HG02763 (cell line): Measurements from ENCODE around the gene PRPF18.

Source experiments
- ATAC-seq: cut with Tn5 transposase; IDR thresholded peaks from one replicate; pipeline ENCODE4 v1.9.1; 2021; ENCODE audit warnings: mild to moderate bottlenecking, moderate library complexity; ENCODE audit not compliant: unreplicated experiment

PRPF18 gene

DNA sequence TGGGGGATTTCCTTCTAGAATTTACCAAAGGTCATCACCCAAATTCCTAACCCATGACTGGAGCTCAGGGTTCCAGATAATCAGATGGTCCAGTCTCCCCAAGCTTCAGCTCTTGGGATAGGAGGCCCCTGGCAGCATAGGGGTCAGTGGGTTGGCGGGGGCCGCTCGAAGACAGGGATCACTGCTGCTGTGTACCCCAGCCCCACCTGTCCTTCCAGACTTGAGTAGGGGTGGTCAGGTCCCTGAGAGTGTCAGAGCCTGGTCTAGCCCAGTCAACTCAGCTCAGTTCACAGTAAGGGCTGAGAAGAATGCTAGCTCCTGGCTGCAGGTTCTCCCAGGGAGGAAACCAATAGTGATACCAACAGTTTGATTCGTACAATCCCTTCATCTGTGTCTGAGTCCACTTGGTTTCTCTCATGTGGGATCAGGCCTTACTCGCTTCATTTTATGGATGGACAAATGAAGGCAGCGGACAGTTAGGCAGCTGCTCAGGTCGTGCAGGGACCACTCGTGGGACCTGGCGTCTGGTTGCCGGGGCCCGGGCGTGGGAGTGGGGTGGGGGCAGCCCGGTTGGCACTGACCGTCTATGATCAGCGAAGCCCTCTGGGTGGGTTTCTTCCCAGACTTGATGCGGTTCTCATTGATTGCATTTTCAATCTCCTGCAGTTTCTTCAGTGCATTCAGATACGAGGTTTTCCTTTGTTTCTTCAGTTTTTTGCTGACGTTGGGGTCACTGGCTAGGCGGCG lies 78.9 kb downstream of the PRPF18 start:
- no peak for ATAC-seq

DNA sequence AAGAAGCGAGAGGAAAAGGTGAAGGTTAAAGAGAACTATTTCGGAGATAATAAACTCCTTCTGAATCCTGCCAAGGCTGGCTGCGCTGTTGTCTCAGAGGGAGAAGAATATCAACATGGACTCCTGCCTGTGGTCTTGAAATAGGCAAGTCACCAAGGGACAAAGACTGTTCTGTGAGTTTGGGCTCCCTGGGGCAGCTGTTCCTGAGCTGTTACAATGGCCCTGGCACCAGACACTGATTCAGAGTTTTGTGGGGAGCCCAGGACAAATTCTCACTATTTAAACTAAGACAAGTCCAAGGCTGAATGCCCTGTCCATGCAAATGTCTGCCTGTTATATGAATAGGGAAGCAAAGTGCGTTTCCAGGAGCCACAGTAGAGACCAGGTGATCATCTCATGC lies 81.4 kb downstream of the PRPF18 start:
- ATAC-seq, result no peak

DNA sequence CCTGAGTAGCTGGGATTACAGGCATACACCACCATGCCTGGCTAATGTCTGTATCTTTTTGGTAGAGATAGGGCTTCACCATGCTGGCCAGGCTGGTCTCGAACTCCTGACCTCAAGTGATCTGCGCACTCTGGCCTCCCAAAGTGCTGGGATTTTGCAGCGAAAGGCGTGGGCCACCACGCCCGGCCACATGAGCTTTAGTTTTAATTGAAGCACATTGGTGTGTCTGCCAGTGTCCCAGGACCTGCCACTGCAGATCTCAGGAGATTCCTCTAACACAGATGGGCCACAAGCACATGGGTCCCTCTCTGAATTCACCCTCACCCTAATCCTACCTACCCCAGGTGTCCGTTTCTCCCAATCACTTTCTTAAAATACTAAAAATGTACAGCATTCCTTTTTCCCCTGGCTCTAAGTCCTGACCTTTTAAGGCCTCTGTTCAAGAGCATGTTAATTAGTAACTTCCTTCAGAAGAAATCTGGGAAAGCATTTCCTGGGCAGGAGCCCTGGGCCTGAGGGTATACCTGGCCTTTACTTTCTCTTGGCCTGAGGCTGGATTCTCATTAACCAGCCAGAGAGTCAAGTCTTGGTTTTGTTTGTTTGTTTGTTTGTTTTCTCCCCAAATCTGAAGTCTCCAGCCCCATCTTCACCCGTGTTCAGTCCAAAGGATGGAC lies 82.6 kb downstream of the PRPF18 start:
- ATAC-seq, result no peak

DNA sequence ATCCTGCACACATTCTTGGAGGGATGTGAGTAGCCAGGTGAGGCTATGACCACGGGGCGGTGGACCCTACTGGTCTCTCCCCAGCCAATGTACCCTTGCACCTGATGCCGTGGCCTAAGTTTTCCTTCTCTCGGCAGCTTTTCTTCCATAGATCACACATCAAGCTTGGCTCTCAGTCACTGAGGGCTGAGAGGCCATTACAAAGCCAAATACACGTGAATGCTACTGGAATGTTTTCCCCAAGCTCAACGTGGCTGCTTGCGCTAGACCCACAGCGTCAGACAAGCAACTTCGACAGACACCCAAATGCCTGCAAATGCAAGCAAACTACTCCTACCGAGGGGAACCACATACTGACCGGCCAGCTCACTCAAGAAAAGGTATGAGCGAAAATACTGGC lies 83.1 kb downstream of the PRPF18 start:
- ATAC-seq, result no peak

DNA sequence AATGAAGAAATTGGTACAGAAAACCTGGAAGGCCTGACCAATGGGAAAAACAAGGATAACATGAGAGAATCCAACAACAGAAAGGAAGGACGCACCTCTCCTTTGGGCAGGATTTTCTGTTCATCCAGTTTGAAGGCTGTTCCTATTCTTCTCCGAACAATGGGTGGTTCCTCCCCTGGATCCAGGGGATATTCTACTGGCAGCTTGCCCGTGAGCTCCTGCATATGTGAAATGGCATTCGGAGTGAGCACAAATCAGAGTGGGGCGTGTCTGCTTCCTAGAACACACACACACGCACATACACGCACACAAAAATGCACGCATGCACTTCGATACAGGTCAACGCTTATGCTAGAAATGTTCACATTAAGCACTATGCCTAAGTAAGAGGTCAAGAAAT lies 83.5 kb downstream of the PRPF18 start:
- ATAC-seq, result no peak

DNA sequence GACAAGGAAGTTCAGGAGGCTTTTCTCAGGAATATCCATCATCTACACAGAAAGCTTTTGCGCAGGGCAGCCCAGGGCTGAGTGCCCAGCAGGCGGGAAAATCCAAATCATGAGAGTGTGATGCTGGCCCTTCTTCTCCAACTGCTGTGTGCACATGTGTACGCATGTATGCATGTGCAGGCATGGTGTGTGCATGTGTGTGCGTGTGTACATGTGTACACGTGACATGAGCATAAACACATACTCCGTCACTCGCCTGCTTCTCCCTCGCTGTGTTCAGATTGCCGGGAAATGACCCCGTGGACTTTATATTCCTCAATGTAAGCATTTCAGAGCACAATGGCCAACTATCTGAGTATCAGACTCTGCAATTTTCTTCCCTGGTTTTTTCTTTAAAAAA lies 85.1 kb downstream of the PRPF18 start:
- ATAC-seq, result no peak

DNA sequence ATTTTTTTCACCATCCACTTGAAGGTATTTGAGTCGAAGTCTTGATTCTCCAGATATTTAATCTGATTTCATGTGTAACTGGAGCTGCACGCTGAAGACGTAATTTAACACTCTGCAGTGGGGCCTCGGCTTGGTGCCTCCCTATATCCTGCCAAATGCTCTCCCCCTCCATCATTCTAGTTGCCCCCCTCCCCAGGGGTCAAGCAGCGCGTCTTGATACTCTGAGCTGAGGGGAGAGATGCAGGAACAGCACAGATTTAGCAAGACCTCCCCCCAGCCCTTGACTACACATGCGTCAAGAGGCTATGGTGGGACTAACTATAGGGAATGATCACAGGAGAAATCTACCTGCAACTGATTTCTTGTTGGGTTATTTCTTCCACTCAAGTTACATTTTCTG lies 85.8 kb downstream of the PRPF18 start:
- no peak for ATAC-seq

DNA sequence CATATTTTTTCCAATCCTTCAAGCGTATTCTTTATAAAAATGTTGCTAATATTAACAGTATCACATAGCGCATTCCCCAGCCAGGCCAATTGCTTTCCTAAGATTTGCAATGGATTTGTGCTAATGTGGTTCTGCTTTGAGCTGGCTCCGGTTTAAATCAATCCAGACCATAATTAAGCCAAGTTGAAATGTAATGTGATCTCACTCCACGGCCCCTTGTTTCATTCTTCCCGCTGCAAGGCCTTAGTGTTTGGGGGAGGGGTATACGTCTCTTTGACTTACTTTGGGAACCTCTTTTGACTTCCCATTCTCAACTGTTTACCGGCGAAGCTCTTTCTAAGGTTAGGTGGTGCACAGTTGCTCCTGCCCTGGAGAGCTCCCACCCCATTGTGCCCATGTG lies 86.4 kb downstream of the PRPF18 start:
- no peak for ATAC-seq

DNA sequence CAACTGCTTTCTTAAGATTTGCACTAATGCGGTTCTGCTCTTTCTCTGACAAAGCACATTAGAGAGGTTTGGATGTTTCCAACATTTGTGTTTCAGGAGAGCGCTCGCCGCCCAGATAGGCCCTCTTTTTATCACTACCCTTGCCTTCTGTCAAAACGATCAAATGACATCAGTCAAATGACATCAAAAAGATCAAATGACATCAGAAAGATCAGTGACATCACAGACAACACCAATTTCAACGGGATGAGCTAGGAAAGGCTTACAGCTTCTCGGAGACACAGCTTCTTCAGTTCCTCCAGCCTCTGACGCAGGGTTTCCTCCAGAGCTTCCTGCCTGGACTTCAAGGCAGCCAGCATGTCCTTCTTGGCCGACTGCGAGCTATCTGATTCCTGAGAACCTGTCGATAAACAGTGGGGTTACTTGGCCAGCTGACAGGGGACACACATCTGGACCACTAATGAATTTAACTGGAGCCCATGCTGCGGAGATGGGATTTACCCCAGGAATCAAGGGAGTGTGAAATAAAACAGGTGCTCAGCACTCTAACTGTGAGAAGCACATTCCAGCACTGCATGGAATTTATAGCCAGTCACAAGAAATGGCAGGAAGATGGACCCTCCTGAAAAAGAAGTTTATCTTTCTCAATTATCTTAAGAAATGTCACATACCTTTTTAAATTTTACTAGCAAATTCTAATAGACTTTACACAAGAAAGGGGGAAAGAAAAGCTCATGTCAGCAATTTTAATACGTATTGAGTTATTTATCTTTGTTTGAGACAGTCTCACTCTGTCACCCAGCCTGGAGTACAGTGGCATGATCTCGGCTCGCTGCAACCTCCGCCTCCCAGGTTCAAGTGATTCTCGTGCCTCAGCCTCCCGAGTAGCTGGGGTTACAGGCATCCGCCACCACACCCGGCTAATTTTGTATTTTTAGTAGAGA lies 88.2 kb downstream of the PRPF18 start:
- no peak for ATAC-seq

DNA sequence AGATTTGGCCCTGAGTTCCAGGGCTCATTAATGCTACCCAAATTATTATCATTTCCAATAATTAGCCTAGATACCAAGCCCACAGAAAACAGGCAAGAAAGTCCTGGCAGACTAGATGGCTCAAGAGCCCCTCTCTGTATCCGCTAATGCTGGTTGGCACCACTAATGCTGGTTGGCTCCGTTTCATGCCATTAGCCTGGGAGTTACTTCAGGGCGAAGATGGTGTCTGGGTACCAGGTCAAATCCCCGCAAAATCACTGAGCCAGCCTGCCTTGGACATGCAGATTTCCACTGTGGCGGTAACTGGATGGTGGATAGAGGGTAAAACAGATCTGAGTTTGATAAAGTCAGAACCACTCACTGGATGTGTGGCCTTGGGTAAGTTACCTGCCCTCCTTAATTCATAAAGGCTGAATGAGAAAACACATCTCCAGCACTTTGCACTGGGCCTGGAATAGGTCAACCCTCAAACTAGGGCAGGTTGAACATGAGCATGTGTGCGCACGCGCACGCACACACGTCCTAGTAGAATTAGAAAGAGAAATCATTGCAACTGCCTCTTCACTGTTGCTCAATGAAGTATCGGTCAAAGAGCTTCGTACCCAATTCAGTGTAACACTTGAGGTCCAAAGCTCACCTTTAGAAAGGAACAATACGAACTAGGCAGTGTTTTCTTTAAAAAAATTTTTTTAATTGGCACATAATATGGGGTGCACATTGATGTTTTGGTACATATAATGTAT lies 91.5 kb downstream of the PRPF18 start:
- ATAC-seq, result no peak
